GM21576 (cell line): ENCODE measurements around the gene PLD6.
A peak's percentile ranks its signal among the peaks of the same experiment; 100 is the strongest.
"Not testable (repeated sequence)": the region's sequence is repeated elsewhere in the genome, so short reads cannot be mapped to it uniquely, and the experiment has no call there.

Source experiments
- ATAC-seq: cut with Tn5 transposase; IDR thresholded peaks from one replicate; pipeline ENCODE4 v1.9.1; 2021; ENCODE audit warnings: mild to moderate bottlenecking, moderate library complexity; ENCODE audit not compliant: unreplicated experiment

Gene PLD6

GRCh38 chr17:17201907-17202306 lies 4.2 kb downstream of the PLD6 start:
- no peak for ATAC-seq

GRCh38 chr17:17201271-17201670 lies 4.9 kb downstream of the PLD6 start:
- ATAC-seq, result no peak

- ATAC-seq, result no peak
Observed at GRCh38 chr17:17200831-17201230, 5.3 kb downstream of the PLD6 start.

GRCh38 chr17:17200311-17200710 lies 5.8 kb downstream of the PLD6 start:
- ATAC-seq, result no peak

- ATAC-seq, result no peak
Observed at GRCh38 chr17:17198281-17198680, 7.9 kb downstream of the PLD6 start.

GRCh38 chr17:17196776-17197175 lies 9.4 kb downstream of the PLD6 start:
- ATAC-seq, result no peak

- not testable (repeated sequence) for ATAC-seq
Observed at GRCh38 chr17:17195466-17195865, 10.7 kb downstream of the PLD6 start.

- ATAC-seq, result no peak
Observed at GRCh38 chr17:17191961-17192381, 14.2 kb downstream of the PLD6 start.

- no peak for ATAC-seq
Observed at GRCh38 chr17:17191346-17191792, 14.8 kb downstream of the PLD6 start.

- ATAC-seq, result no peak
Observed at GRCh38 chr17:17190188-17190587, 15.9 kb downstream of the PLD6 start.

GRCh38 chr17:17189559-17189958 lies 16.6 kb downstream of the PLD6 start:
- ATAC-seq, result no peak

- ATAC-seq, result no peak
Observed at GRCh38 chr17:17188586-17188985, 17.5 kb downstream of the PLD6 start.

- no peak for ATAC-seq
Observed at GRCh38 chr17:17186551-17187505, 19.3 kb downstream of the PLD6 start.

- ATAC-seq, result peak; percentile 54
Observed at GRCh38 chr17:17186051-17186450, 20.1 kb downstream of the PLD6 start.

GRCh38 chr17:17184985-17185757 lies 21.0 kb downstream of the PLD6 start:
- not testable (repeated sequence) for ATAC-seq

- no peak for ATAC-seq
Observed at GRCh38 chr17:17183744-17184143, 22.4 kb downstream of the PLD6 start.

- ATAC-seq, result no peak
Observed at GRCh38 chr17:17182598-17183136, 23.5 kb downstream of the PLD6 start.

- no peak for ATAC-seq
Observed at GRCh38 chr17:17181666-17182597, 24.2 kb downstream of the PLD6 start.

GRCh38 chr17:17180741-17181525 lies 25.2 kb downstream of the PLD6 start:
- no peak for ATAC-seq
